SHP77 treated with DMSO at 0.1 percent for 48 hours (cell line): ENCODE data around the gene SMCR8.
"Not testable (repeated sequence)": the region's sequence is repeated elsewhere in the genome, so short reads cannot be mapped to it uniquely, and the experiment has no call there.

Experiments used
- DNase-seq: peaks from one replicate; lab custom pipeline; 2025; lab: John Stamatoyannopoulos, UW

The SMCR8 gene

DNA sequence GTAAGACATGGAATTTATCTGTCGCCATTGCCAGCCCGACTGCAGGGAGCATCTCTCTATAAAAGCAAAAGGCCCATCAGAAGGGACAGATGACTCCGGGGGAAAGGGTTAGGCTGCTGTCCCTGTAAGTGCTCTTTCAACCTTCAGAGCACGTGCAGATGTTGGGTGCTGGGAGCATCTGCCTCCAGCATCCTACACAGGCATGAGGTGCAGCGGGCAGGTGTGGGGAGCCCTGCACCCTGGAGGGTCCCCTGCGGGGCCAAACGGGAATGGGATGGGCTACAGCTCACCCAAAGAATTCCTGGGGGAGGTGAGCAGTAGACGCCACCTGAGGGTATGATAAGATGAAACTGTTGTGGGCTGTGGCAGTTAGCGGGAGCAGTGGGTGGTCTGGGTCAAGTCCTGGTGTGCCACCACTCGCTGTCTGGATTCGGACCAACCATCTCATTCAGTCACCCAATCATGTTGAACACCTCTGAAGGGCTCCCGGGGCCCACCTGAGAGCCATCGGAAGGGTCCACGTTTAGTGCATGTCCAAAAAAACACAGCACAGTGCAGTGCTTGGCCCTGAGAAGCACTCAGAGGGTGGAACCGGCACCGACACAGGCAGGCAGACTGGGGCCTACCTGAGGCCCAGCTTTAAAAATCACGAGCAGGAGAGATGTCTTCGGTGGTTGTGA lies 3.8 kb downstream of the SMCR8 start:
- no peak for DNase-seq

DNA sequence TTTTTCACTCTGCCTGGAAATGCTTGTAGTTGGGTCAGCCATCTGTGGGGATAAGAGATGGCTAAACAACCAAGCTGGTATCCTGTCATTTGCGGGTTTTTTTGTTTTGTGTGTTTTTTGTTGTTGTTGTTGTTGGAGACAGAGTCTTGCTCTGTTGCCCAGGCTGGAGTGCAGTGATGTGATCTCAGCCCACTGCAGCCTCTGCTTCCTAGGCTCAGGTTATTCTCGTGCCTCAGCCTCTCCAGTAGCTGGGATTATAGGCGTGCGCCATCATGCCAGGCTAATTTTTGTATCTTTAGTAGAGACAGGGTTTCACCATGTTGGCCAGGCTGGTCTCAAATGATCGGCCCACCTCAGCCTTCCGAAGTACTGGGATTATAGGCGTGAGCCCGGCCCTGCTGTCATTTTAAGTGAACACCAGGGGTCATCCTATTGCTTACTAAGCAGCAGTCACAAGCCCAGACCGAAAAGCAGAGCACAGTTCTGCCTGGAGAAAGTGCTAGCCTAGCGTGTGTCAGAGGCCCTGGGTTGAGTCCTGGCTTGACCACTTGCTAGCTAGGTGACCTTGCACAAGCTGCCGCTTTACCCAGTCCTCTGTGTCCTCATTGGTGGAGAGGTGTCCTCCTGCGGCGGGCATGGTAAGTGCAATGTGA lies 4.6 kb downstream of the SMCR8 start:
- peak; percentile 12 for DNase-seq

GRCh38 chr17:18320301-18320700 lies 5.2 kb downstream of the SMCR8 start:
- DNase-seq: no peak

GRCh38 chr17:18321309-18321708 lies 6.2 kb downstream of the SMCR8 start:
- no peak for DNase-seq

GRCh38 chr17:18322522-18322921 lies 7.4 kb downstream of the SMCR8 start:
- no peak for DNase-seq

DNA sequence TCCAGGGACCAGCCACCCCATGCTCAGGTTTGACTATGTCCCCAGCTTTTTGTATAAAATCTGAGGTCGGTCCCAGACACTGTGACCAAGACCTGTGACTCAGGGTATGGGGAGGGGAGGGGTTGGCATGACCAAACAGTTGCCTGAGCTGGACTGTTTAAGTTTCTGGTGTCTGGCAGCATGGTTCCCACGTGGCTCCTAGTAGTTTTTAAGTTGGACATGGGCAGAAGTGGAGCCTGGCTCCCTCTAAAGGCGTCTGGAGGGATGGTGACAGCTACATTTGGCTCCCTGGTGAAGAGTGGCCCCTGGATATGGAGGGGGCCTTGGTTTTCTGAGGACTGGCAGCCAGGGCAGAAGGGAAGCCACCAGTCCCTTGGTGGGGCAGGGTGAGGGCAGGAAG lies 7.9 kb downstream of the SMCR8 start:
- no peak for DNase-seq

GRCh38 chr17:18323507-18324139 lies 8.5 kb downstream of the SMCR8 start:
- DNase-seq: no peak

DNA sequence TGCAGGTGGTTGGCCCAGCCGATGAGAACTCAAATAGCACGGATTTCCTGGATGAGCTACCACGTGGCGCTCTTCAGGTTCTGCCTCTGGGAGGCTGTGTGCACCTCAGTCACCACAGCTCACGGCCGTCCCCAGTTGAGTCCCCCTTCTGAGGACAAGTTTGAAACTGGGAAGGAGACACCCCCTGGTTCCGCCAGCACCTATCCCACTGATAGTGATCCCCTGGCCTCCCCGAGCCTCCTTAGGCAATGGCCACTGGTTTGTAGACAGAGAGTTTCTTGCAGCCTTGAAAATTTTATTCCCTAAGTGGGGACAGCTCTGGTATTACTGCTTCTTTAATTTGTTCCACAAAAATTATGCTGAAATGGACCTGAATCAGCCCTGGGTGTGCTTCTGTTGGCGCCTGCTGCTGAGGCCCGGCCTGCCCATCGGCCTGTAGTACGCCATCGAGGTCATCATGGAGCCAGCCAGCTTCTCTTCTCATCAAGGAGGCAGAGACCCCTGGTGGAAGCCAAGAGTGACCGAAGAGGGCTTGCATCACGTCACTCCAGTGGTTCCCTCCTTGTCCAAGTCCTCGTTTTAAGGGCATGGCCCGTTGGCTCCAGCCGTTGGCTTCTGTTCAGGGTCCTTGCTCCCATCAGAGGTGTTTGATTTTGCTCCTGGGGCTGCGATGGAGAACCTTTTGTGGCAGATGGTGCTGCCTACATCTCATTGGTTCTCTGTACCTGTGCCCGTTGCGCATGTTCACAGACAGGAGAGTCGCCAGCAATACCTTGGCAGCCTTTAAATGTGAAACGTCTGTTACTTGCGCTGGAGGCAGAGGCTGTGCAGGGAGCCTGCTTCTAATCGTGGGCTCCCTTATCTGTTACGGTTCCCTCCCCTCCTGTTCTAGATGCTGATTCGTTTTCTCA lies 9.3 kb downstream of the SMCR8 start:
- no peak for DNase-seq

GRCh38 chr17:18326039-18326438 lies 10.9 kb downstream of the SMCR8 start:
- DNase-seq: no peak

DNA sequence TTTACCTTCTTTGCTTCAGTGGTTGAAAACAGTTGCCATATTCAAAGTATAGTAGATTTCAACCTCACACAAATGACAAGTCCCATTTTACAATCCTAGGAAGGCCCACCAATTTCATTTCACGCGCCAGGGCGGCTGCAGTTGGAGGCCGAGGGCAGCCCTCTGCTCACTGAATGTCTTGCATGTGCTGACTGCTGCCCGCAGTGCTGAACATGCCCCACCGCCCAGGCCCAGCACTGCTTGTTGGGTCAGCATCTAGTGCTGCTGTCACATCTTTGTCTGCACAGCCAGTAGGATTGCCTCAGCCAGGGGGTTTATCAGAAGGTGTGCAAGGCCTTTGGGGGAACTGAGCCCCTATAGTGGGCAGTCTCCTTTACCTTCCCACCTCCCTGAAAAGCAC lies 11.5 kb downstream of the SMCR8 start:
- DNase-seq: no peak

DNA sequence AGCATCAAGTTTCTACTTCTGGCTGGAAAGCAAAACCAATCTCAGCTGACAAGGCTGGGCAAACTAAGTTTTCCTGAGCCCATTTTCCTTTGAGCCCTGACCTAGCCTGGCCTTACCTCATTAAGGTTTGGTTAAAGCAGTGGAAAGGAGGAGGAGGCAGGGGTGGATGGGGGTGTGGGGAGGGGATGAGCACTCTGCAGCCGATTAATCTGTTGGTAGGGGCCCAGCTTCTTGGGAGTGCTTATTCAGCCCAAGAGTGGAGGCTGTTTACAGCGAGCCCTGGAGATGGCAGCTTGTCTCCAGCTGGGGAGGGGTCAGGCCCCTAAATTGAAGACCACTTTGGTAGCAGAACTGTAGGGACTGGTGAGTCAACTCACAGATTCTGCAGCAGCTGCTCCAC lies 12.0 kb downstream of the SMCR8 start:
- DNase-seq: no peak

DNA sequence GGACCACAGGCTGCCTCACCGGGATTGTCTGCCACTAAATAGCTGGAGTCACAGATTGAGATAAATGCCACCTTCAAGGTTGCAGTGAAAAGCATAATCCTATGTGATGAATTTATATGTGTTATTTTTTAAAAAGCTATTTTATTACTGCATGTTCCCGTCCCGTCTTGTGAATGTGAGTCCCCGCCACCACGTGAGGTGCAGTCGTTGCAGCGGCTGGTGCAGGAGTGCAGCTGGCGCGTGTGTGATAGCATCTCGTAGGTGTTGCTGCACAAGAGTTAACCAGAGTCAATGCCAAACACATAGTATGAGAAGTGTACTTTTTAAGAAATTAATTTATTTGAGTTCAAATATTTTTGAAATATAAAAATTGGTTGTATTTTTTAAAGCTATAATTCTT lies 12.5 kb downstream of the SMCR8 start:
- no peak for DNase-seq

- no peak for DNase-seq
Observed at GRCh38 chr17:18328643-18329204, 13.6 kb downstream of the SMCR8 start.

DNA sequence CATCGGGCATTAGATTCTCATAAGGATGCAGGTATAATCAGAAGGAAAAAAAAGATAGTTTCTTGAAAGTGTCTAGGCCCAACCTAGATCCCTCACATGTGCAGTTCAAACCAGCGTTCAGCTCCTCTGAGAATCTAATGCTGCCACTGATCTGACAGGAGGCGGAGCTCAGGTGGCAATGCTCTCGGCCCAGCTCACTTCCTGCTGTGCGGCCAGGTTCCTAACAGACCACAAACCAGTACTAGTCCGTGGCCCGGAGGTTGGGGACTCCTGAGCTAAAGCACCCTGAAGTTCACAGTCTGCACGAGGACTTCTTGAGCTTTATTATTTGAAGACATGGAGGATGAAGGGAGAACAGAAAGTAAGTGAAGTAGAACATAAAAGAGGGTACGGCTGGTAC lies 16.8 kb downstream of the SMCR8 start:
- no peak for DNase-seq

GRCh38 chr17:18332909-18333489 lies 17.9 kb downstream of the SMCR8 start:
- DNase-seq: no peak

- not testable (repeated sequence) for DNase-seq
Observed at GRCh38 chr17:18338158-18338557, 23.1 kb downstream of the SMCR8 start.

DNA sequence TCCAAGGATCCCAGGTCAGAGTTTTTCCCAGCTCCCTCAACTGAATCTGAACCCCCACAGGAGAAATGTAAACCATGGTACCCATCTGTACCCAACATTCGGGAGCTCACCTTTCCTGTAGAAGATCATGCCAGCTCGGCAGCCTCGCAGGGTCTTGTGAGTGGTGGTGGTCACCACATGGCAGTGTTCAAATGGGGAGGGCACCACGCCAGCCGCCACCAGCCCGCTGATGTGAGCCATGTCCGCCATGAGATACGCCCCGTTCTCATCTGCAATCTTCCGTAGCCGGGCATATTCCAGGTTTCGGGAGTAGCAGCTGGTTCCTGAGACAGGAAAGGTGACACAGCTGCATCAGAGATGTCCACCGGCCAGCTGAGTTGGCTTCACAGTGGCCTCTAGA lies 24.8 kb downstream of the SMCR8 start:
- no peak for DNase-seq

- DNase-seq: no peak
Observed at GRCh38 chr17:18344021-18344420, 28.9 kb downstream of the SMCR8 start.

DNA sequence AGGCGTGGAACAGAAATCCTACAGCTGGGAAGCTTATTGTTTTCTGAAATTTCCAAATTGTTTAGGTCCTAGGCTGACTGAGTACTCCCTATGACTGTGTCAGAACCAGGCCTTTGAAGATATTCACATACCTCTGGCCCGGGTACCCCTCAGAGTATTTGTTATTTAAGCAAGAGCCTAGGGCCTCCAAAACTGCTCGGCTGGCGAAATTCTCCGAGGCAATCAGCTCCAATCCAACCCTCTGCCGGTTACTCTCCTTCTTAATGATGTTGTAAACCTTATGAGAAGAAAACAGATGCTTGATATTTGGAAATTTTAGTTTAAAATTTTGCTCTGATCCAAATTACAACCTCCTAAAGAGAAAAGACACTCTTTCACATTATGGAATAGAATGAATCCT lies 38.4 kb downstream of the SMCR8 start:
- no peak for DNase-seq

DNA sequence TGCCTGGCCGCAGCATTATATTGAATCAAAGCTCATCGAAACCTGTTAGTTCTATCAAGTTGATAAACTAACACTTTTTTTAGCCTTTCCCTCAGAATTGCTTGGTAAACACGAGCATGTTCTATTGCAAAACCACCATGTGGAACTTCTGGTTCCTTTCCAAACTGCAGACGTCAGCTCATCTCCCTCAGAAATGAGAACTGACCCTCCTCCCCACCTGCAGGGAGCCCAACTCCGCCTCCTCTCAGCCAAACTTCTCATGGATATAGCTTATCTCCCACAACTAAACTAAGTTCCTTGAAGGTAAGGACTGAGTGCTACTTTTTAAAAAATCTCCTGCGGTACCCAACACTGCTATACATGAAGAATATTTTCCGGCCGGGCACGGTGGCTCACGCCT lies 41.5 kb downstream of the SMCR8 start:
- no peak for DNase-seq

DNA sequence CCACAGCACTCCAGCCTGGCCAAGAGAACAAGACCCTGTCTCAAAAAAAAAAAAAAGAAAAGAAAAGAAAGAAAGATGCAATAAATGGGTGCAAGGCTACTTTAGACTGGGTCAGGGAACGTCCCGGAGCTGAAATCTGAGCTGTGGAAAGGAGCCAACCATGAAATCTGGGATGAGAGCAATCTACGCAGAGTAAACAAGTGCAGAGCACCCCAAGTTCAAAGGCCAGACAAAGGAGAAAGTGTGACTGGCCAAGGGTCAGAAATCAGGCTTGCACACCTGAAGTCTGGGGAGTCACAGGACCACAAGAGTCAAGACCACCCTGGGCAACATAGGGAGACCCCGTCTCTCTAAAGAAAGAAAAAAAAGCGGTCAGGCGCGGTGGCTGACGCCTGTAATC lies 45.4 kb downstream of the SMCR8 start:
- DNase-seq: no peak
